NCI-H345 (cell line): ENCODE measurements around the gene SYPL1.

ENCODE experiments used
- DNase-seq: peaks from one replicate; lab custom pipeline; 2025; lab: John Stamatoyannopoulos, UW

SYPL1 gene

GRCh38 chr7:106065575-106066500, 46.3 kb downstream of the SYPL1 start:
- no peak for DNase-seq

GRCh38 chr7:106064771-106065574, 47.1 kb downstream of the SYPL1 start:
- DNase-seq, result peak; percentile 55

- peak; percentile 77 for DNase-seq
These were observed 47.8 kb downstream of the SYPL1 start for GRCh38 chr7:106064316-106064715.

- no peak for DNase-seq
These were observed 48.4 kb downstream of the SYPL1 start for GRCh38 chr7:106063692-106064091.

GRCh38 chr7:106063024-106063423, 49.1 kb downstream of the SYPL1 start:
- DNase-seq, result peak; percentile 38

- peak; percentile 12 for DNase-seq
These were observed 49.6 kb downstream of the SYPL1 start for GRCh38 chr7:106062521-106062931.

- DNase-seq, result no peak
These were observed 50.1 kb downstream of the SYPL1 start for GRCh38 chr7:106062006-106062405.

- no peak for DNase-seq
These were observed 50.7 kb downstream of the SYPL1 start for GRCh38 chr7:106061301-106061979.

- DNase-seq, result no peak
These were observed 51.7 kb downstream of the SYPL1 start for GRCh38 chr7:106060394-106060920.

GRCh38 chr7:106059556-106059955, 52.6 kb downstream of the SYPL1 start:
- no peak for DNase-seq

GRCh38 chr7:106058928-106059324, 53.2 kb downstream of the SYPL1 start:
- no peak for DNase-seq

GRCh38 chr7:106057962-106058927, 53.9 kb downstream of the SYPL1 start:
- DNase-seq, result peak; percentile 76

- no peak for DNase-seq
These were observed 54.7 kb downstream of the SYPL1 start for GRCh38 chr7:106057204-106057961.

- peak; percentile 68 for DNase-seq
These were observed 55.5 kb downstream of the SYPL1 start for GRCh38 chr7:106056513-106057203.

- no peak for DNase-seq
These were observed 57.1 kb downstream of the SYPL1 start for GRCh38 chr7:106054971-106055532.

GRCh38 chr7:106054156-106054910, 57.8 kb downstream of the SYPL1 start:
- DNase-seq, result no peak

- no peak for DNase-seq
These were observed 59.0 kb downstream of the SYPL1 start for GRCh38 chr7:106053109-106053508.

- DNase-seq, result no peak
These were observed 59.4 kb downstream of the SYPL1 start for GRCh38 chr7:106052681-106053080.
